Activated naive CD8-positive, alpha-beta T cell treated with anti-CD3 and anti-CD28 coated beads, Interleukin-2, amount 10 ng/mL, durations not matched to agents 7 days and 5 days (primary cell): ENCODE data around the gene PPP2R1A. TPM values are rescaled to one million over a fixed set of nuclear protein-coding genes. Genes with fewer than 3 reads are reported as not detected.
"Not testable (repeated sequence)": the region's sequence is repeated elsewhere in the genome, so short reads cannot be mapped to it uniquely, and the experiment has no call there.

Source experiments
- ATAC-seq: fragments of 150-1000 bp; cut with Tn5 transposase; one replicate; pipeline ENCODE4 v1.10.0; 2021; ENCODE audit warnings: low read depth, moderate library complexity
- POLR2A ChIA-PET: fragments of 350-600 bp; sonication (Branson Sonifier 250); formaldehyde crosslinking; loops from one replicate; lab custom pipeline; 2021; ENCODE audit warnings: antibody characterized with exemption; lab: Charles Lee
- DNase-seq: peaks from one replicate; pipeline ENCODE4 v3.0.0; 2021
- H3K27ac Mint-ChIP-seq: one replicate; pipeline ENCODE4 v1.8.0; 2022; ENCODE audit warnings: mild to moderate bottlenecking, mixed read lengths
- H3K27me3 Mint-ChIP-seq: one replicate; pipeline ENCODE4 v1.8.0; 2022; ENCODE audit warnings: mild to moderate bottlenecking, moderate library complexity, mixed read lengths
- H3K36me3 Mint-ChIP-seq: one replicate; pipeline ENCODE4 v1.8.0; 2021; ENCODE audit warnings: mild to moderate bottlenecking, mixed read lengths
- H3K4me1 Mint-ChIP-seq: one replicate; pipeline ENCODE4 v1.8.0; 2021; ENCODE audit warnings: mixed read lengths
- H3K4me3 Mint-ChIP-seq: one replicate; pipeline ENCODE4 v1.8.0; 2022; ENCODE audit warnings: mild to moderate bottlenecking, moderate library complexity, mixed read lengths
- H3K9me3 Mint-ChIP-seq: one replicate; pipeline ENCODE4 v1.8.0; 2021; ENCODE audit warnings: mixed read lengths
- total RNA-seq, 2 experiments: library from RNA; stranded (reverse); gene quantifications; one replicate each; pipeline ENCODE4 v1.2.3, GENCODE V29; 2021

Gene PPP2R1A
- total RNA-seq, 2 experiments from 2014 or later, result 184 to 187 TPM

GRCh38 chr19:52188822-52189734 is 774 bp upstream of the PPP2R1A start:
- peaks cover 26% of the 10 kb centered on the region for H3K4me1 Mint-ChIP-seq
- H3K27me3 Mint-ChIP-seq, result no peaks in the 10 kb centered on the region
- peaks cover 19% of the 10 kb centered on the region for H3K36me3 Mint-ChIP-seq
- H3K4me3 Mint-ChIP-seq, result peak overlapping the region; percentile 99
- DNase-seq (peak; percentile 93), ATAC-seq (no peak)
- POLR2A ChIA-PET, result interaction anchor here (0.6 to 2.3 kb wide), 16 partner anchors 10 to 752 kb away, joined by 3 to 26 read pairs (median 4); partner anchors contain the start of genes ZNF615, ZNF616 and ZNF836
- peak overlapping the region; percentile 100 for H3K27ac Mint-ChIP-seq
- H3K9me3 Mint-ChIP-seq, result no peaks in the 10 kb centered on the region

- ATAC-seq (no peak), DNase-seq (no peak)
- no peaks in the 10 kb centered on the region for H3K9me3 Mint-ChIP-seq
- no peaks in the 10 kb centered on the region for H3K27me3 Mint-ChIP-seq
- H3K4me1 Mint-ChIP-seq, result peaks cover 30% of the 10 kb centered on the region
- H3K27ac Mint-ChIP-seq, result peak overlapping the region; percentile 100
- H3K36me3 Mint-ChIP-seq, result peaks cover 35% of the 10 kb centered on the region
- H3K4me3 Mint-ChIP-seq, result peak overlapping the region; percentile 99
- POLR2A ChIA-PET, result no interaction called here
These were observed 838 bp downstream of the PPP2R1A start for GRCh38 chr19:52190487-52191293.

GRCh38 chr19:52191389-52191788 is 1.5 kb downstream of the PPP2R1A start:
- ATAC-seq, result no peak
- Mint-ChIP-seq H3K4me1 (peaks cover 30% of the 10 kb centered on the region), H3K36me3 (peaks cover 42% of the 10 kb centered on the region), H3K4me3 (peak overlapping the region; percentile 99), H3K27ac (peak overlapping the region; percentile 100), H3K9me3 (no peaks in the 10 kb centered on the region), H3K27me3 (no peaks in the 10 kb centered on the region)
- no peak for DNase-seq
- POLR2A ChIA-PET, result no interaction called here

GRCh38 chr19:52191951-52192350 is 2.1 kb downstream of the PPP2R1A start:
- Mint-ChIP-seq H3K4me3 (peak overlapping the region; percentile 99), H3K27me3 (no peaks in the 10 kb centered on the region), H3K36me3 (peaks cover 46% of the 10 kb centered on the region), H3K4me1 (peaks cover 30% of the 10 kb centered on the region), H3K27ac (peak overlapping the region; percentile 100), H3K9me3 (no peaks in the 10 kb centered on the region)
- DNase-seq (no peak), ATAC-seq (no peak)
- POLR2A ChIA-PET, result no interaction called here

GRCh38 chr19:52196256-52196967 is 6.6 kb downstream of the PPP2R1A start:
- Mint-ChIP-seq H3K4me1 (peaks cover 19% of the 10 kb centered on the region), H3K27ac (no peak overlapping the region), H3K9me3 (no peaks in the 10 kb centered on the region), H3K27me3 (no peaks in the 10 kb centered on the region), H3K36me3 (peaks cover 56% of the 10 kb centered on the region), H3K4me3 (no peak overlapping the region)
- ATAC-seq (no peak), DNase-seq (no peak)
- POLR2A ChIA-PET, result no interaction called here

GRCh38 chr19:52197964-52198363 is 8.1 kb downstream of the PPP2R1A start:
- POLR2A ChIA-PET, result no interaction called here
- ATAC-seq (no peak), DNase-seq (no peak)
- no peaks in the 10 kb centered on the region for H3K27me3 Mint-ChIP-seq
- H3K36me3 Mint-ChIP-seq, result peaks cover 55% of the 10 kb centered on the region
- no peak overlapping the region for H3K4me3 Mint-ChIP-seq
- H3K9me3 Mint-ChIP-seq, result no peaks in the 10 kb centered on the region
- peaks cover 9% of the 10 kb centered on the region for H3K4me1 Mint-ChIP-seq
- H3K27ac Mint-ChIP-seq, result no peak overlapping the region

- H3K36me3 Mint-ChIP-seq, result peaks cover 56% of the 10 kb centered on the region
- no peaks in the 10 kb centered on the region for H3K27me3 Mint-ChIP-seq
- no peak overlapping the region for H3K27ac Mint-ChIP-seq
- no peak overlapping the region for H3K4me3 Mint-ChIP-seq
- H3K4me1 Mint-ChIP-seq, result peaks cover 6% of the 10 kb centered on the region
- no peak for DNase-seq
- no peaks in the 10 kb centered on the region for H3K9me3 Mint-ChIP-seq
- ATAC-seq, result no peak
- POLR2A ChIA-PET, result no interaction called here
These were observed 8.8 kb downstream of the PPP2R1A start for GRCh38 chr19:52198678-52199077.

- ATAC-seq (no peak), DNase-seq (no peak)
- Mint-ChIP-seq H3K27me3 (no peaks in the 10 kb centered on the region), H3K4me3 (no peak overlapping the region), H3K4me1 (peaks cover 9% of the 10 kb centered on the region), H3K27ac (no peak overlapping the region), H3K36me3 (peaks cover 58% of the 10 kb centered on the region), H3K9me3 (no peaks in the 10 kb centered on the region)
- POLR2A ChIA-PET, result no interaction called here
These were observed 10.2 kb downstream of the PPP2R1A start for GRCh38 chr19:52200044-52200443.

- peaks cover 57% of the 10 kb centered on the region for H3K36me3 Mint-ChIP-seq
- POLR2A ChIA-PET, H3K27ac Mint-ChIP-seq, H3K9me3 Mint-ChIP-seq, H3K27me3 Mint-ChIP-seq, DNase-seq, H3K4me1 Mint-ChIP-seq, ATAC-seq, H3K4me3 Mint-ChIP-seq: not testable (repeated sequence)
These were observed 11.0 kb downstream of the PPP2R1A start for GRCh38 chr19:52200755-52201391.

GRCh38 chr19:52206481-52206880 is 16.6 kb downstream of the PPP2R1A start:
- ATAC-seq (no peak), DNase-seq (no peak)
- Mint-ChIP-seq H3K27me3 (no peaks in the 10 kb centered on the region), H3K9me3 (no peaks in the 10 kb centered on the region), H3K27ac (no peak overlapping the region), H3K4me1 (peaks cover 8% of the 10 kb centered on the region), H3K4me3 (no peak overlapping the region), H3K36me3 (peaks cover 59% of the 10 kb centered on the region)
- POLR2A ChIA-PET, result no interaction called here

- no peak for DNase-seq
- Mint-ChIP-seq H3K27me3 (no peaks in the 10 kb centered on the region), H3K9me3 (no peaks in the 10 kb centered on the region), H3K4me1 (no peaks in the 10 kb centered on the region), H3K27ac (no peak overlapping the region), H3K4me3 (no peak overlapping the region), H3K36me3 (peaks cover 50% of the 10 kb centered on the region)
- ATAC-seq, result no peak
- POLR2A ChIA-PET, result no interaction called here
These were observed 21.4 kb downstream of the PPP2R1A start for GRCh38 chr19:52211203-52211602.

GRCh38 chr19:52211926-52212571 is 22.2 kb downstream of the PPP2R1A start:
- H3K36me3 Mint-ChIP-seq, result peaks cover 55% of the 10 kb centered on the region
- H3K9me3 Mint-ChIP-seq, result no peaks in the 10 kb centered on the region
- no peaks in the 10 kb centered on the region for H3K4me1 Mint-ChIP-seq
- DNase-seq, result no peak
- H3K4me3 Mint-ChIP-seq, result no peak overlapping the region
- no peaks in the 10 kb centered on the region for H3K27me3 Mint-ChIP-seq
- POLR2A ChIA-PET, result no interaction called here
- ATAC-seq, result no peak
- H3K27ac Mint-ChIP-seq, result no peak overlapping the region
